ENCODE results near the gene C2CD3.

DNA sequence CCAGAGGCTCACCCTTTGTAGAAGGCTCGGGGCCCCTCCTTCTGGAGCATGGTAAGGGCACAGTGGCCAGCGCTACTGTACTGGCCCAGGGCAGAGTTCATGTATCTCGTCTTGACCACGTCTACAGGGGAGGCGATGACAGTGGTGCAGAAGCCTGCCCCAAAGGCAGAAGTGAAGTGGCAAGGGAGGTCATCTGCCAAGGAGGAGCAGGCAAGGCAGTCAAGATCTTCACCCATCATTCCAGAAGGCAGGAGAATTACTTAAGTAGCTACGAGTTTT lies 195.4 kb downstream of the C2CD3 start:
- TF ChIP-seq POLR2A (IDR thresholded peaks at IDR 0.05): no peak
- TF ChIP-seq, protein P1, sequence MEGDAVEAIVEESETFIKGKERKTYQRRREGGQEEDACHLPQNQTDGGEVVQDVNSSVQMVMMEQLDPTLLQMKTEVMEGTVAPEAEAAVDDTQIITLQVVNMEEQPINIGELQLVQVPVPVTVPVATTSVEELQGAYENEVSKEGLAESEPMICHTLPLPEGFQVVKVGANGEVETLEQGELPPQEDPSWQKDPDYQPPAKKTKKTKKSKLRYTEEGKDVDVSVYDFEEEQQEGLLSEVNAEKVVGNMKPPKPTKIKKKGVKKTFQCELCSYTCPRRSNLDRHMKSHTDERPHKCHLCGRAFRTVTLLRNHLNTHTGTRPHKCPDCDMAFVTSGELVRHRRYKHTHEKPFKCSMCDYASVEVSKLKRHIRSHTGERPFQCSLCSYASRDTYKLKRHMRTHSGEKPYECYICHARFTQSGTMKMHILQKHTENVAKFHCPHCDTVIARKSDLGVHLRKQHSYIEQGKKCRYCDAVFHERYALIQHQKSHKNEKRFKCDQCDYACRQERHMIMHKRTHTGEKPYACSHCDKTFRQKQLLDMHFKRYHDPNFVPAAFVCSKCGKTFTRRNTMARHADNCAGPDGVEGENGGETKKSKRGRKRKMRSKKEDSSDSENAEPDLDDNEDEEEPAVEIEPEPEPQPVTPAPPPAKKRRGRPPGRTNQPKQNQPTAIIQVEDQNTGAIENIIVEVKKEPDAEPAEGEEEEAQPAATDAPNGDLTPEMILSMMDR (IDR thresholded peaks at IDR 0.05): no peak
- TF ChIP-seq EP300 (IDR thresholded peaks at IDR 0.05): no peak

Data from tibial nerve (tissue), 4 donors.